HUES48 (cell line): ENCODE measurements around the gene LDLRAD4.

ENCODE experiments used
- H3K27ac ChIP-seq: one replicate; pipeline ENCODE4 v1.7.0; 2013; ENCODE audit warnings: low read depth, low read length, inconsistent platforms
- H3K27me3 ChIP-seq: 2 replicates; pipeline ENCODE4 v1.6.1; 2013; ENCODE audit warnings: mild to moderate bottlenecking, low read length; ENCODE audit not compliant: control insufficient read depth, insufficient read depth
- H3K36me3 ChIP-seq: 2 replicates; pipeline ENCODE4 v1.6.1; 2013; ENCODE audit warnings: low read length; ENCODE audit not compliant: control insufficient read depth, insufficient read depth
- H3K4me1 ChIP-seq: 2 replicates; pipeline ENCODE4 v1.6.1; 2013; ENCODE audit warnings: mild to moderate bottlenecking, low read length; ENCODE audit not compliant: control insufficient read depth, insufficient read depth
- H3K4me3 ChIP-seq: 2 replicates; pipeline ENCODE4 v1.5.1; 2013; ENCODE audit warnings: mild to moderate bottlenecking, low read depth, low read length
- H3K9ac ChIP-seq: 2 replicates; pipeline ENCODE4 v1.6.1; 2013; ENCODE audit warnings: mild to moderate bottlenecking, low read depth, low read length, moderate library complexity
- H3K9me3 ChIP-seq: 2 replicates; pipeline ENCODE4 v1.6.1; 2013; ENCODE audit warnings: low read length; ENCODE audit not compliant: control insufficient read depth, insufficient read depth

LDLRAD4 gene

DNA sequence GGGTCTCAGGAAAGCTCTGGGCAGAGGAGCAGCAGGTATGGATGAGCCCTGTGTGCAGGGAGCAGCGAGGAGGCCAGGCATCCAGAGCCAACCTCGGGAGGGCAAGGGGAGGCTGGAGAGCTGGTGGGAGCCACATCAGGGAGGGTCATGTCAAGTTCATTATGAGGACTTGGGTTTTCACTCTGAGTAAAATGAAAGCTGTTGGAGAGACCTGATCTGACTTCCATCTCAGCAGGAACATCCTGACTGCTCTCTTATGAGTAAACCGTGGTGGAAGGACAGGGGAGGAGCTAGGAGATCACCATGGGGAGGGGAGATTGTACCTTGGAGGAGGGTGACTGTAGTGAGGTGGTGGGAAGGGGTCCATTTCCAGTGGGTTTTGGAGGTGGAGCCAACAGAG lies 209.8 kb downstream of the LDLRAD4 start:
- H3K9ac ChIP-seq = no peak overlapping the region
- H3K27ac ChIP-seq = no peak overlapping the region
- no peaks in the 10 kb centered on the region for H3K27me3 ChIP-seq
- H3K9me3 ChIP-seq = no peaks in the 10 kb centered on the region
- peaks cover 9% of the 10 kb centered on the region for H3K4me1 ChIP-seq
- no peak overlapping the region for H3K4me3 ChIP-seq
- no peaks in the 10 kb centered on the region for H3K36me3 ChIP-seq

DNA sequence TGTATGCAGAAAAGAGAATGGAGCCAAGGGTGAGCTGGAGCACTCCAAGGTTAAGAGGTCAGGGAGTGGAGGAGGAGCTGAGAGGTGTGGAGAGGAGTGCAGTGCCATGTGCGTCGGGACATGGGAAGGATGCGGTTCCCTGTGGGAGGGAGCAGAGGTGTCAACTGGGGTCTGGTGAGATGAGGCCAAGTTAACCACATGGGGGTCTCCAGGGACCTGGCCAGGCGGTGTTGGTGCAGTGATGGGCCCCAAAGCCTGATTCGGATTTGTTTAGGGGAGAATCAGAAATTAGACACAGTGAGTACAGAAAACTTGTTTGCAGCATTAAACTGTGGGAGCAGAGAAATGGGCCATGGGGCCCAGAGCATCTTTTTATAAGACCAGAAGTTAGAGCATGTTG lies 210.5 kb downstream of the LDLRAD4 start:
- Histone ChIP-seq H3K27me3 (no peaks in the 10 kb centered on the region), H3K4me1 (peaks cover 9% of the 10 kb centered on the region), H3K9ac (no peak overlapping the region), H3K36me3 (no peaks in the 10 kb centered on the region), H3K9me3 (no peaks in the 10 kb centered on the region), H3K27ac (no peak overlapping the region), H3K4me3 (no peak overlapping the region)

DNA sequence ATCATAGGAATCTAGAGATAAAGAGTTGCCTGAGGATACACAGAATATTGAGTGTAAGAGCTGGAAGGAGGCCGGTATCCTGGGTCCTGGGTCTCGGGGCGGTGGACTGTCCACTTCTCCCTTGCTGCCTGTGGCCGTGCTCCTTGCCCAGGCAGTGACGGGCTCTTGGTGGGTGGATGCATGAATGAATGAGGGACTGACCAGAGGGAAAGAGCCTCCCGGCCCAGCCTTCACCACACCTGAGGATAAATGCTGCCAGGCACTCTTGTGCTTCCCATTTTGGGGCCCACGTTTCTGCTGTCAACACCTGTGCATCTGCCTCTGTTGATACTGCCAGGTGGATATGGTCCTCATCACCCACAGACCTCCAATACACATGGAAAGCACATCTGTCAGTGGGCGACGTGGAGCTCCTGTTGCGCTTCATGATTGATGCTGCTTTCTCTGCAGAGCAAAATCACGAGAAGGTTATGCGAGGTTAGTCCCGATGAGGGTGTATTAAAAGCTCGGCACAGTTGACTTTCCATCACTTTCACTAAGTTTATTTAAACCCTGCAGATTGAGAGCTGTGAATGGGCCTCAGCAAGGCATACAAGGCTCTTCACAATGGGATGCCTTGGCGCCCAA lies 211.4 kb downstream of the LDLRAD4 start:
- Histone ChIP-seq H3K4me1 (peaks cover 9% of the 10 kb centered on the region), H3K27ac (no peak overlapping the region), H3K4me3 (no peak overlapping the region), H3K36me3 (no peaks in the 10 kb centered on the region), H3K9ac (no peak overlapping the region), H3K27me3 (no peaks in the 10 kb centered on the region), H3K9me3 (no peaks in the 10 kb centered on the region)

DNA sequence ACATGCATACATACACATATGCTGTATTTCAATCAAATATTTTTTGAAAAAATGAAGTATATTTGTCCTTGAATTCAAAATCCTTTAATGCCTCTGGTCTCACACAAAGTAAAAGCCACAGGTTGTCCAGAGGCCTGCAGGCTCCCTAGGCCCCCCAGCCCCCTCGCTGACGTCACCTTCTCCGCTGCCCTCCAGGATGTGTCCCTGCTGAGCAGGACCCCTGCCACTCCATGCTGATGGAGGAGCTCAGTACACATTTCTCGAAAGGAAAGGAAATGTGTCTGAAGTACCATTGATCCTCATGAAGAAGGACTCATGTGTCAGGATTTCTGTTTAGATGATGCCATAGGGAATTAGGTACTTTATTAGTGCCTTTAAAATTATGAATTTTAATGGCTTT lies 212.1 kb downstream of the LDLRAD4 start:
- Histone ChIP-seq H3K9ac (no peak overlapping the region), H3K36me3 (no peaks in the 10 kb centered on the region), H3K27ac (no peak overlapping the region), H3K27me3 (no peaks in the 10 kb centered on the region), H3K4me1 (peaks cover 12% of the 10 kb centered on the region), H3K9me3 (no peaks in the 10 kb centered on the region), H3K4me3 (no peak overlapping the region)

DNA sequence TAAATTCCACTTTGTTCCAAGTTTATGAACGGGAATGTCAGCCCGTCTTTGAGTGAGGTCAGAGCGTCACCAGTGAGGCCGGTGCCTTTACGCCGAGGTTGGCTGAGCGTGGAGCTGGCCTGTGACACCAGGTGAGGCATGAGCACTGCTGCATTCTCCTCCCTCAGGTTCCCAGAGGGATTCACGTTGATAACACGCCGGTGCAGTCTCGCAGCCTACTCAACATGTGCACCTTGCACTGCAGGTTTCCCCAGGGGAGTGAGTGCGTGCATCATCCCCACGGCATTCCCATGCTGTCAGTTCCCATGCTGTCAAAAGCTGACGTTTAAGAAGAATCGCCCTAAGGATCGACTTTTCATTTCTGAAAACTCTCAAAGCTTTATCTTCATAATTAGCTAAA lies 213.3 kb downstream of the LDLRAD4 start:
- H3K36me3 ChIP-seq = no peaks in the 10 kb centered on the region
- H3K27ac ChIP-seq = no peak overlapping the region
- no peaks in the 10 kb centered on the region for H3K9me3 ChIP-seq
- H3K4me3 ChIP-seq = no peak overlapping the region
- H3K9ac ChIP-seq = no peak overlapping the region
- H3K4me1 ChIP-seq = peaks cover 13% of the 10 kb centered on the region
- no peaks in the 10 kb centered on the region for H3K27me3 ChIP-seq

DNA sequence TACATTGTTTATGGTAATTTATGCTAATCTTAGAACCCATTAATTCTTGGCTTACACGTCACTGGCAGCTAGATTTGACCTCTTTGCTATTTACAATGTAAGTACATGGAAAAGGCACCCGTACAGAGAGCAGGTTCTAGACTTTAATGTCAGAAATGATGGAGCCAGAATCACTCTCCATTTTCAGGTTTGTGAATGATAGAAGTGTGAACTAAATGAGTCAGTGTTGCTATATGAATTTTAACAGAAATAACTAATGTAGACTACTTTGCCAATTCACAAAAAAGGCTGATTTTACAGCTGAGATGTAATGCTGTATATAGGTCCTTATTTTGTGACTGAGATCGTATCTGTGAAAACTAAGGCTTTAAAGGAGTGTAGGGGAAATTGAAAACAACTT lies 214.6 kb downstream of the LDLRAD4 start:
- Histone ChIP-seq H3K9ac (no peak overlapping the region), H3K27me3 (no peaks in the 10 kb centered on the region)

DNA sequence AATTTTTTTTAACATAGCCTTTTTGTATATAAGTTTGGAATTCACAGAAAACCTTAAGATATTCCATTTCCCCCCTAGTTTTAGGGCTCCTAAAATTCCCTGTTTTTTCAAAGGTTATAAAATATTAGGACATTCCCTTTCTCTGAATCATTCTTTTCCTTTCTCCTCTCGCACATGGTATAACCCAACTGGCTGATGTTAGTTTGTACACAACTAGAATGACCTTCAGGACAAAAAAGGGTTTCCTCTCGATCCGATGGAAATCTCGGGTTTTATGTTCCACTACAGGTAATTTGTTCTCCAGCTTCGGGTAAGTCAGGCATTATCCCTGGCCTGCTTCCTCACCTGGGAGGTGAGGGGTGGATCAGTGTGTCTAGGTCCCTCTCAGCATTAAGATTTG lies 215.1 kb downstream of the LDLRAD4 start:
- H3K27ac ChIP-seq = no peak overlapping the region
- H3K9ac ChIP-seq = no peak overlapping the region
- no peak overlapping the region for H3K4me3 ChIP-seq
- no peaks in the 10 kb centered on the region for H3K36me3 ChIP-seq
- H3K9me3 ChIP-seq = no peaks in the 10 kb centered on the region
- peaks cover 17% of the 10 kb centered on the region for H3K4me1 ChIP-seq
- H3K27me3 ChIP-seq = no peaks in the 10 kb centered on the region

More for the DNA sequence above, 214.6 kb downstream of the LDLRAD4 start:
- H3K4me3 ChIP-seq = no peak overlapping the region
- H3K36me3 ChIP-seq = no peaks in the 10 kb centered on the region
- no peaks in the 10 kb centered on the region for H3K9me3 ChIP-seq
- H3K4me1 ChIP-seq = peaks cover 14% of the 10 kb centered on the region
- H3K27ac ChIP-seq = no peak overlapping the region

DNA sequence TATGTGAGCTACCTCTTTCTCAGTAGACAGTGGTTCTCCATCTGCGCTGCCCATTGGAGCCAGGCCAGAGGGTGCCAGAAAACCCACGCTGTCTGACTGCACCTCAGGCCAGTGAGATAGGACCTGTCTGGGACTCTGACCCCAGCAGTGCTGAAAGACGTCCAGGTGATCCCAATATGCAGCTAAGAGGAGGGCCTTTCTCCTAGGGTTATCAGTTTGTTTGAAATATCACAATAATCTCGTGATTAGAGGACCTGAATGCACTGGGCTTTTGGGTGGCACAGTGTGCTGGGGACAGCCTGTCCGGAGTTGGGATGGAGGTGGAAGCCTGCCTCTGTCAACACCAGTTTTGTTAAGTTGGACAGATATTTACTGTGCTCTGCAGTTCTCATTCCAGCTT lies 216.3 kb downstream of the LDLRAD4 start:
- Histone ChIP-seq H3K36me3 (no peaks in the 10 kb centered on the region), H3K9me3 (no peaks in the 10 kb centered on the region), H3K27me3 (no peaks in the 10 kb centered on the region), H3K4me3 (no peak overlapping the region), H3K4me1 (peaks cover 17% of the 10 kb centered on the region), H3K9ac (no peak overlapping the region), H3K27ac (no peak overlapping the region)

DNA sequence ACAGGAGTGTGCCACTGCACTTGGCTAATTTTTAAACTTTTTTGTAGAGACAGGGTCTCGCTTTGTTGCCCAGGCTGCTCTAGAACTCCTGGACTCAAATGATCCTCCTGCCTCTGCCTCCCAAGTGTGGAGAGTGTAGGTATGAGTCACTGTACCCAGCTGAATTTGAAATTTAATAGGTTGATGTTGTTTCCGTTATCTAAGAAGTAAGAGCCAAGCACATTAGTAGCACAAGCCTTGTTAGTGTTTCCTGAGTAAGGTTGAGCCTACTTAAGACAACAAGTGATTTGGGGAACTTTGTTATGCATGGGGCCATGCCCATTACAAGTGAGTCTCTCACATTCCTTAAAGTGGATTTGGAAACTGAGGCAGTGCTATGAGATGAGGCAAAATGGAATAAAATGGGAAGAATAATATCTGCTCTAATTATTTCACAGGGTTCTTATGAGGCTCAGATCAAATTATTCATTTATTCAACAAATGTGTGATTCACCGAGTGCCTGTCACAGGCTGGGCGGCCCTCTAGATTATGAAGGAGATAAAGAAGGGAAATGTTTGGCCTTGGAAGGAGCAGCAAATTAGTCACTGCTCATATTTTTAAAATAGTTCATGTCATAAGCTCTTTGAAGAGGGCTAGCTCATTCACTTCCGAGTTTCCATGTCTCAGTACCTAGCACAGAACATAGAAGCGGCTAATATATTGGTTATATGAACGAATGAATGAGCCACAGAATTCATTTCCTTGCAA lies 217.2 kb downstream of the LDLRAD4 start:
- Histone ChIP-seq H3K4me3 (no peak overlapping the region), H3K27me3 (no peaks in the 10 kb centered on the region), H3K9me3 (no peaks in the 10 kb centered on the region), H3K9ac (no peak overlapping the region), H3K27ac (no peak overlapping the region), H3K4me1 (peaks cover 9% of the 10 kb centered on the region), H3K36me3 (no peaks in the 10 kb centered on the region)

DNA sequence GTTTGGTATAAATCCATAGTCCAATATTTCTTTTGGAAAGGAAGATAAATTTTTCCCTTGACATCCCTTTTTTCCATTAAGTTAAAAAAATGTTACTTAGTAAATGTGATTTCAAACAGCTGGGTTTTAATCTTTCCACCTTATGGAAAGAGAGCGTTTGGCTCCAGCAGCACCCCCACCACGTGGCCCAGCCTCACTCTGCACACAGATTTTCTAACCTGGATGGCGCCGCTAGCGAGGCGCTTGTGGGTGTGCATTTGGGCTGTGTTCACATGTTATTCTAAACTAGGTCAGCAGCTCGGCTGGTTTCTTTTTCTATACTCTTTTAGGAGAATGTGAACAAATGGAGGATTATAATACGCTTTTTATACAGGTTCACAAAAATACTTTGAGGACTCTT lies 218.0 kb downstream of the LDLRAD4 start:
- H3K4me3 ChIP-seq = no peak overlapping the region
- peaks cover 8% of the 10 kb centered on the region; the same call in 1 of the 2 replicates for H3K4me1 ChIP-seq
- H3K36me3 ChIP-seq = no peaks in the 10 kb centered on the region
- no peaks in the 10 kb centered on the region for H3K9me3 ChIP-seq
- no peaks in the 10 kb centered on the region for H3K27me3 ChIP-seq
- H3K27ac ChIP-seq = no peak overlapping the region
- H3K9ac ChIP-seq = no peak overlapping the region

DNA sequence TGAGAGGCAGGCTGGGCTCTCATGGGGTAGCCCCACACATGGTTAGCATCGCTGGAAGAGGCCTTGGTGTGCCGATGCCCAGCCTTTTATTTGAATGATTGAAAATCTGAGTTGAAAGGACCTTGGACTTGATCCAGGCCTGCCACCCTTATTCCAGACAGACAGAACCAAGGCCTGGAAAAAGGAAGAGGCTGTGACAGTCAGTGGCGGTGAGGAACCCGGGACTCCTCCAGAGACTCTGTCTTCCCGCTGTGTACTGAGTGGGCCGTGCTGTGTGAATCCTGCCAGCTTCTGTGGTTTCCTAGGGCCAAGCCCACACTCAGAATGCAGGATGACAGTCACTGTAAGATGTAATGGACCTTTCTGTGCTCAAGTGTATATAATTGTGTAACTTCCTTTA lies 218.5 kb downstream of the LDLRAD4 start:
- H3K9ac ChIP-seq = no peak overlapping the region
- peaks cover 8% of the 10 kb centered on the region; the same call in 1 of the 2 replicates for H3K4me1 ChIP-seq
- H3K27me3 ChIP-seq = no peaks in the 10 kb centered on the region
- no peak overlapping the region for H3K27ac ChIP-seq
- H3K36me3 ChIP-seq = no peaks in the 10 kb centered on the region
- H3K4me3 ChIP-seq = no peak overlapping the region
- H3K9me3 ChIP-seq = no peaks in the 10 kb centered on the region
